ENCODE data around the gene CDRT15.
"Not testable (repeated sequence)": the region's sequence is repeated elsewhere in the genome, so short reads cannot be mapped to it uniquely, and the experiment has no call there.

CDRT15 gene

GRCh38 chr17:14236762-14237161 lies at the start of gene CDRT15:
TSS of gene CDRT15 (minus strand) at chr17:14236862. CDS start at chr17:14236833, 29 bp downstream.
- not testable (repeated sequence) for H3K27ac Mint-ChIP-seq; H3K27me3 Mint-ChIP-seq (ENCODE audit: low read depth, poor library complexity); H3K9me3 Mint-ChIP-seq; H3K4me3 Mint-ChIP-seq; H3K4me1 Mint-ChIP-seq; DNase-seq; H3K36me3 Mint-ChIP-seq (ENCODE audit: low read depth)

- Mint-ChIP-seq H3K4me1 (no peaks in the 10 kb centered on the region), H3K27ac (no peak overlapping the region), H3K9me3 (peaks cover 3% of the 10 kb centered on the region), H3K27me3 (ENCODE audit: low read depth, poor library complexity) (no peaks in the 10 kb centered on the region), H3K36me3 (ENCODE audit: low read depth) (no peaks in the 10 kb centered on the region), H3K4me3 (no peak overlapping the region)
- no peak for TF ChIP-seq CTCF (IDR thresholded peaks at IDR 0.05)
- no peak for DNase-seq
Measured at GRCh38 chr17:14282726-14283125, 46.1 kb upstream of the CDRT15 start.

- no peak overlapping the region for H3K4me3 Mint-ChIP-seq
- H3K27ac Mint-ChIP-seq = no peak overlapping the region
- peaks cover 3% of the 10 kb centered on the region for H3K9me3 Mint-ChIP-seq
- no peaks in the 10 kb centered on the region for H3K36me3 Mint-ChIP-seq (ENCODE audit: low read depth)
- no peaks in the 10 kb centered on the region for H3K27me3 Mint-ChIP-seq (ENCODE audit: low read depth, poor library complexity)
- TF ChIP-seq CTCF (IDR thresholded peaks at IDR 0.05) = no peak
- DNase-seq = no peak
- H3K4me1 Mint-ChIP-seq = no peaks in the 10 kb centered on the region
Measured at GRCh38 chr17:14281530-14281929, 44.9 kb upstream of the CDRT15 start.

GRCh38 chr17:14276535-14277250 lies 40.0 kb upstream of the CDRT15 start:
- no peaks in the 10 kb centered on the region for H3K27me3 Mint-ChIP-seq (ENCODE audit: low read depth, poor library complexity)
- DNase-seq = no peak
- no peak overlapping the region for H3K4me3 Mint-ChIP-seq
- no peaks in the 10 kb centered on the region for H3K4me1 Mint-ChIP-seq
- H3K27ac Mint-ChIP-seq = no peak overlapping the region
- no peaks in the 10 kb centered on the region for H3K36me3 Mint-ChIP-seq (ENCODE audit: low read depth)
- H3K9me3 Mint-ChIP-seq = peaks cover 17% of the 10 kb centered on the region
- no peak for TF ChIP-seq CTCF (IDR thresholded peaks at IDR 0.05)

GRCh38 chr17:14270508-14270907 lies 33.8 kb upstream of the CDRT15 start:
- Mint-ChIP-seq H3K27me3 (ENCODE audit: low read depth, poor library complexity) (peaks cover 5% of the 10 kb centered on the region), H3K36me3 (ENCODE audit: low read depth) (no peaks in the 10 kb centered on the region), H3K4me3 (no peak overlapping the region), H3K27ac (no peak overlapping the region), H3K4me1 (peaks cover 12% of the 10 kb centered on the region), H3K9me3 (peaks cover 6% of the 10 kb centered on the region)
- DNase-seq = no peak
- no peak for TF ChIP-seq CTCF (IDR thresholded peaks at IDR 0.05)

- no peak overlapping the region for H3K4me3 Mint-ChIP-seq
- no peak for TF ChIP-seq CTCF (IDR thresholded peaks at IDR 0.05)
- peaks cover 5% of the 10 kb centered on the region for H3K27me3 Mint-ChIP-seq (ENCODE audit: low read depth, poor library complexity)
- DNase-seq = no peak
- no peak overlapping the region for H3K27ac Mint-ChIP-seq
- peaks cover 12% of the 10 kb centered on the region for H3K4me1 Mint-ChIP-seq
- H3K9me3 Mint-ChIP-seq = peaks cover 5% of the 10 kb centered on the region
- no peaks in the 10 kb centered on the region for H3K36me3 Mint-ChIP-seq (ENCODE audit: low read depth)
Measured at GRCh38 chr17:14269473-14269872, 32.8 kb upstream of the CDRT15 start.

Measured in nephron progenitor cell (in vitro differentiated cells).